ENCODE data around the gene CHST11. TPM values are rescaled to one million over a fixed set of nuclear protein-coding genes. Genes with fewer than 3 reads are reported as not detected.

Gene CHST11
- total RNA-seq, 2 donors from 2014 or later: 7.8 to 11.9 TPM

DNA sequence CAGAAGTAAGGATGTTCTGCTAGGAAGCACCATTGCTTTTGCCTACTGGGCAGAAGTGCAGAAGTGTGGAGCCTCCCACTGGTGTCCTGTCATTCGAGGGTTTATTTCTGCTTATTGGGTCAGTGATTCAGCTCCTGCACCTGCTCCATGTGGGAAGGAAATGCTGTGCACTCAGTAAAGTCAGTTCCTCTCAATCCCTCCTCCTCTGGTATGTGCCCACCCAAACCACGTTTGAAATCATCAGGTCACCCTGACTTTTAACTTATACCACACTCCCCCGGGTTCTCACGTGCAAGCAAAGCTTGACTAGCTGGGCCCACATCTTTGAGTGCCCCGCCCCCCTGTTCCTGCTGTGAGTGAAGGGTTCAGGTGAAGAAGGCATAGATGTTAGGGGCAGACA is 223.7 kb downstream of the CHST11 start:
- H3K9me3 ChIP-seq: no peaks in the 10 kb centered on the region
- H3K4me1 ChIP-seq: peaks cover 0 to 38% of the 10 kb centered on the region in 2 donors
- TF ChIP-seq, protein P1, sequence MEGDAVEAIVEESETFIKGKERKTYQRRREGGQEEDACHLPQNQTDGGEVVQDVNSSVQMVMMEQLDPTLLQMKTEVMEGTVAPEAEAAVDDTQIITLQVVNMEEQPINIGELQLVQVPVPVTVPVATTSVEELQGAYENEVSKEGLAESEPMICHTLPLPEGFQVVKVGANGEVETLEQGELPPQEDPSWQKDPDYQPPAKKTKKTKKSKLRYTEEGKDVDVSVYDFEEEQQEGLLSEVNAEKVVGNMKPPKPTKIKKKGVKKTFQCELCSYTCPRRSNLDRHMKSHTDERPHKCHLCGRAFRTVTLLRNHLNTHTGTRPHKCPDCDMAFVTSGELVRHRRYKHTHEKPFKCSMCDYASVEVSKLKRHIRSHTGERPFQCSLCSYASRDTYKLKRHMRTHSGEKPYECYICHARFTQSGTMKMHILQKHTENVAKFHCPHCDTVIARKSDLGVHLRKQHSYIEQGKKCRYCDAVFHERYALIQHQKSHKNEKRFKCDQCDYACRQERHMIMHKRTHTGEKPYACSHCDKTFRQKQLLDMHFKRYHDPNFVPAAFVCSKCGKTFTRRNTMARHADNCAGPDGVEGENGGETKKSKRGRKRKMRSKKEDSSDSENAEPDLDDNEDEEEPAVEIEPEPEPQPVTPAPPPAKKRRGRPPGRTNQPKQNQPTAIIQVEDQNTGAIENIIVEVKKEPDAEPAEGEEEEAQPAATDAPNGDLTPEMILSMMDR (IDR thresholded peaks at IDR 0.05): no peak
- H3K27ac ChIP-seq: no peak overlapping the region
- no peak for DNase-seq (ENCODE audit: low spot score)
- no peaks in the 10 kb centered on the region for H3K36me3 ChIP-seq
- H3K4me3 ChIP-seq: no peak overlapping the region
- no peaks in the 10 kb centered on the region for H3K27me3 ChIP-seq

DNA sequence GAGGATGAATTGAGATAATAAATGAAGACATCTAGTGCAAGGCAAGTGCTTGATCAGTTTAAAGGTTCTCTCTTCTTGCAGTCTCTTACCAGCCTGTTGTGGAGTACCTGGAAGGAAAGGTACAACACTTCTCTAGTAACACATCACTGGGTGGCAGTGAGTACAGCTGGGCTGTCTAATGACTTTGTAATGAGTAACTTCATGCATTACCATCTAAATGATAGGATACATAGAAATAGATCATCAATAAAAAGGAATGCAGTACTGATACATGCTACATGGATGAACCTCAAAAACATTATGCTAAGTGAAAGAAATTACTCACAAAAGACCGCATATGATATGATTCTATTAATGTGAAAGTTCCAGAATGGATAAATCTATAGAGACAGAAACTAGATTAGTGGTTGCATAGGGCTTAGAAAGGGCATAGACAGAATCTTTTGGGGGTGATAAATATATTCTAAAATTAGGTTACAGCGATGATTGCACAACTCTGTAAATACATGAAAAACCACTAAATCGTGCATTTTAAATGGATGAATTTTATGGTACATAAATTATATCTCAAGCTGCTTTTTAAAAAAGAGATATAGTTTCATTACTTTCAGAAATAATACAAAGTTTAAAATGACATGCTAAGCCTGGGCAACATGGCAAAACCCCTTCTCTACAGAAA is 224.4 kb downstream of the CHST11 start:
- H3K27ac ChIP-seq: no peak overlapping the region
- H3K36me3 ChIP-seq: no peaks in the 10 kb centered on the region
- no peaks in the 10 kb centered on the region for H3K9me3 ChIP-seq
- H3K4me1 ChIP-seq: peaks cover 0 to 44% of the 10 kb centered on the region in 2 donors
- no peak overlapping the region for H3K4me3 ChIP-seq
- H3K27me3 ChIP-seq: no peaks in the 10 kb centered on the region
- DNase-seq (ENCODE audit: low spot score): no peak
- TF ChIP-seq, protein P1 (IDR thresholded peaks at IDR 0.05): no peak

DNA sequence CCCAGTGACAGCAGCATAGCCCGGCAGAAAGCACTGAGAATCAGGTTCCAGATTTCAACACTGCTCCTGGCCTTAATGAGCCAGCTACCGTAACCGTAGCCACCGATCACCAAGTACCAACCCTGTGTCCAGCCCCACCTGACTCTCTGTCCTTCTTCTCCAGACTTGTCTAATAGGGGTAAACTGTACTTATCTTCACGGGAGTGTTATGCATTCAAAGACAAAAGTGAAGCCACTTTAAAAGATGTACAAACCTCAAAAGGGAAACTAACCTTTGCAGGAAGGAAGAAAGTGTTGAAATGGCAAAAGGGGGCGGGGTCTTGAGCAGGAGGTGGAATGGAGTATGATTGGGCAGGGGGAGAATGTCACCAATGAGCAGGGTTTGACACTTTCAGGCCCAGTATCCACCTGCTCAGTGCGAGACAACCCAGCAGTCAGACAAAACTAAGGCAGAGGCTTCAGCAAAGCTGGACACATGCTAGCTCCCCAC is 226.1 kb downstream of the CHST11 start:
- DNase-seq (ENCODE audit: low spot score): no peak
- Histone ChIP-seq H3K9me3 (no peaks in the 10 kb centered on the region), H3K27me3 (no peaks in the 10 kb centered on the region), H3K27ac (peak overlapping the region; percentile 54 to 73), H3K4me3 (no peak overlapping the region), H3K36me3 (no peaks in the 10 kb centered on the region), H3K4me1 (peaks cover 0 to 45% of the 10 kb centered on the region in 2 donors)
- TF ChIP-seq, protein P1 (IDR thresholded peaks at IDR 0.05): no peak

DNA sequence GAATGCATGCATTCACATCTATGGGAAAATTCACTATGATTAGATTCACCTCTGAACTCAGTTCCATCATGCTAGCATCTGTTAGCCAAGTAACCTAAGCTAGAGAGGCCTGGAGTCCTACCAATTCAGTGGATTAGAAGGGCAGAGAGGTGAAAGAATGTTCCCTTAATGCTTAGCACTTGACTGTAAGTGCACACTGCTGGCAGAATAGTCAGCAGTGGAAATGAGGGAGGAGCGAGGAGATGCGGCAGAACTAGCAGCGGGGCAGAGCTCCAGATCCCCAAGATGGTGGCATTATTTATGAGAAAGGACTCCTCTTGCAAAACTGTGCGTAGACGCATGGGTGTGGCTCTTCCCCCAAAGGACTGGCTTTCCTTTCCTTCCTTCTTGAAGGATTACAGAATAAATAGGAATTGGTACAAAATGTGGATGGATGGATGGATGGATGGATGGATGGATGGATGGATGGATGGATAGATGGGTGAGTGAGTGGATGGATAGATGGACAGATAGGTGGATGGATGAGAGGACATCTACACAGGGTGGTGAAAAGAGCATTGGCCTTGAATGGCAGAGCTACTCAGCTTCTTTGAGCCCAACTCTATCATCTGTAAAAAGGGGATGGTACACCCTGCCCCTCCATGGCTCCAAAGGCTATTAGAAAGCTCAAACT is 227.2 kb downstream of the CHST11 start:
- Histone ChIP-seq H3K9me3 (no peaks in the 10 kb centered on the region), H3K4me1 (peaks cover 0 to 45% of the 10 kb centered on the region in 2 donors), H3K36me3 (no peaks in the 10 kb centered on the region), H3K4me3 (no peak overlapping the region), H3K27ac (peak overlapping the region; percentile 58 to 73), H3K27me3 (no peaks in the 10 kb centered on the region)
- TF ChIP-seq, protein P1 (IDR thresholded peaks at IDR 0.05): no peak
- DNase-seq (ENCODE audit: low spot score): no peak

DNA sequence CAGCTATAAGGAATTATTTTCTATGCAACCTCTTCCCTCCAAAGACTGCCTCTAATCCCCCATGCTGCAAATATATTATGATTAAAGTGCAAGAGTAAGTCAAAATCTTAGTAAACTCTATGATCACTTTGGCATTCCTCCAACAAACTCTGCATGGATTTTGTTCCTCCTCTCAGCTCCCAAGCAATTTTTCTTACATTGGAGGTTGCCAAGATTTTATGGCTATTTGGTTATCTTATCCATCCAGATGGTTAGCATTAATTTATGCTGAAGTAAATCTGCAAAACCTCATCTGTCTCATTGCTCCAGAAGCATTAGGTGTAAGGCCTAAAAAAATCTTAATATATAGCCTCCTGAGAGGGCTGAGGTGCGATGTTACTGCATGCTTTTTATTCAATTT is 228.1 kb downstream of the CHST11 start:
- Histone ChIP-seq H3K4me3 (no peak overlapping the region), H3K27me3 (no peaks in the 10 kb centered on the region), H3K27ac (no peak overlapping the region), H3K4me1 (peaks cover 0 to 45% of the 10 kb centered on the region in 2 donors), H3K9me3 (no peaks in the 10 kb centered on the region), H3K36me3 (no peaks in the 10 kb centered on the region)
- TF ChIP-seq, protein P1 (IDR thresholded peaks at IDR 0.05): no peak
- DNase-seq (ENCODE audit: low spot score): no peak

All from right atrium auricular region (tissue), 2 donors.